HCT116 (cell line): ENCODE data around the gene SGIP1. TPM values are rescaled to one million over a fixed set of nuclear protein-coding genes. Genes with fewer than 3 reads are reported as not detected.

Experiments used
- ATAC-seq: fragments of 200-7000 bp; cut with Tn5 transposase; 2 replicates; pipeline ENCODE4 v1.9.1; 2020; ENCODE audit warnings: mild to moderate bottlenecking, moderate library complexity
- BruUV-seq: library from RNA; stranded (reverse); fragments of 400-500 nt; replicated peaks from 2 replicates; lab custom pipeline; 2021; lab: Mats Ljungman, UMichigan
- CTCF ChIA-PET: fragments of 300-600 bp; sonication (Branson Sonifier 250); formaldehyde crosslinking; loops from one replicate; lab custom pipeline; 2021; ENCODE audit warnings: antibody characterized with exemption; lab: Charles Lee
- POLR2A ChIA-PET: fragments of 300-600, 350-600 bp; sonication (Branson Sonifier 250); formaldehyde crosslinking; loops from one replicate; lab custom pipeline; 2021; ENCODE audit warnings: antibody characterized with exemption; lab: Charles Lee
- RAD21 ChIA-PET, 2 experiments: fragments of 300-600 bp; sonication (Branson Sonifier 250); formaldehyde crosslinking; loops; one replicate each; lab custom pipeline; 2023; ENCODE audit warnings: low total read pairs in 2 of 2; ENCODE audit not compliant: uncharacterized antibody in 2 of 2, unreplicated experiment in 2 of 2, low non-redundant PET in 1 of 2; lab: Charles Lee
- DNase-seq: peaks from one replicate; pipeline ENCODE4 v3.0.0-alpha.2; 2010; ENCODE audit warnings: low read depth, low spot score
- H2AFZ ChIP-seq: fragments of 200-600 bp; shearing (Covaris generic), sonication (generic); 2 replicates; pipeline ENCODE4 v1.6.1; 2017; ENCODE audit warnings: low read depth, mixed run types, mixed read lengths, antibody characterized with exemption, low read length; ENCODE audit not compliant: poor library complexity, severe bottlenecking
- H3K27ac ChIP-seq: 2 replicates; pipeline ENCODE4 v1.5.1; 2012; ENCODE audit warnings: low read depth, low read length
- H3K27me3 ChIP-seq: fragments of 200-600 bp; sonication (generic); 2 replicates; pipeline ENCODE4 v1.6.1; 2016; ENCODE audit warnings: mixed run types, low read length, mixed read lengths; ENCODE audit not compliant: insufficient read depth
- H3K36me3 ChIP-seq, 2 experiments: fragments of 200-500 bp in 1 of 2; fragments of 200-600 bp in 1 of 2; sonication (Bioruptor generic) in 1 of 2; sonication (generic) in 1 of 2; 2 replicates each; pipeline versions ENCODE4 v1.5.1 to v1.6.1; 2014 to 2016; ENCODE audit warnings: low read length in 2 of 2, inconsistent platforms in 1 of 2, mixed read lengths in 1 of 2, mixed run types in 1 of 2; ENCODE audit not compliant: insufficient read depth in 2 of 2, control insufficient read depth in 1 of 2
- H3K4me1 ChIP-seq, 2 experiments: fragments of 200-600 bp in 1 of 2; sonication (generic) in 1 of 2; 2 replicates each; pipeline versions ENCODE4 v1.5.1 to v1.6.1; 2012 to 2017; ENCODE audit warnings: low read length in 2 of 2, inconsistent platforms in 1 of 2, mild to moderate bottlenecking in 1 of 2, mixed read lengths in 1 of 2, mixed run types in 1 of 2, moderate library complexity in 1 of 2; ENCODE audit not compliant: insufficient read depth in 2 of 2, control insufficient read depth in 1 of 2
- H3K4me2 ChIP-seq: fragments of 200-600 bp; sonication (generic); 2 replicates; pipeline ENCODE4 v1.6.1; 2017; ENCODE audit warnings: mixed run types, low read length, mixed read lengths
- H3K4me3 ChIP-seq, 2 experiments: fragments of 200-600 bp in 1 of 2; sonication (generic) in 1 of 2; replicated peaks in 1 of 2; 2 replicates each; pipeline ENCODE4 v1.5.1; 2011 to 2016; ENCODE audit warnings: low read length in 2 of 2, control low read depth in 1 of 2, low read depth in 1 of 2, mild to moderate bottlenecking in 1 of 2, mixed read lengths in 1 of 2, mixed run types in 1 of 2
- H3K79me2 ChIP-seq: fragments of 200-600 bp; sonication (generic); 2 replicates; pipeline ENCODE4 v1.6.1; 2017; ENCODE audit warnings: mild to moderate bottlenecking, mixed run types, low read length, moderate library complexity, mixed read lengths; ENCODE audit not compliant: insufficient read depth
- H3K9ac ChIP-seq: fragments of 200-600 bp; sonication (generic); 2 replicates; pipeline ENCODE4 v1.6.1; 2016; ENCODE audit warnings: low read length, mixed read lengths
- H3K9me2 ChIP-seq: fragments of 200-600 bp; sonication (generic), shearing (Covaris generic); 2 replicates; pipeline ENCODE4 v1.6.1; 2017; ENCODE audit warnings: mixed run types, mild to moderate bottlenecking, moderate library complexity; ENCODE audit not compliant: insufficient read depth
- H3K9me3 ChIP-seq, 2 experiments: fragments of 200-500 bp in 1 of 2; fragments of 200-600 bp in 1 of 2; sonication (Bioruptor generic) in 1 of 2; sonication (generic) in 1 of 2; 2 replicates each; pipeline ENCODE4 v1.6.1; 2014 to 2017; ENCODE audit warnings: low read length in 2 of 2, mixed read lengths in 2 of 2, inconsistent platforms in 1 of 2, low read depth in 1 of 2, mild to moderate bottlenecking in 1 of 2, mixed run types in 1 of 2, moderate library complexity in 1 of 2; ENCODE audit not compliant: control insufficient read depth in 1 of 2, insufficient read depth in 1 of 2
- H4K20me1 ChIP-seq: fragments of 200-600 bp; sonication (generic), shearing (Covaris generic); 2 replicates; pipeline ENCODE4 v1.6.1; 2017; ENCODE audit warnings: mixed run types, mild to moderate bottlenecking, moderate library complexity; ENCODE audit not compliant: insufficient read depth
- ELF1 ChIP-seq: IDR thresholded peaks from 2 replicates; pipeline ENCODE4 v1.6.1; 2012; ENCODE audit warnings: low read depth, borderline replicate concordance
- EZH2 ChIP-seq: fragments of 200-600 bp; sonication (generic); IDR thresholded peaks from 2 replicates; pipeline ENCODE4 v1.6.1; 2017; ENCODE audit warnings: antibody characterized with exemption, mixed run types
- EZH2phosphoT487 ChIP-seq: fragments of 200-600 bp; IDR thresholded peaks from 2 replicates; pipeline ENCODE4 v1.6.1; 2018; ENCODE audit warnings: antibody characterized with exemption, borderline replicate concordance
- FOSL1 ChIP-seq: IDR thresholded peaks from 2 replicates; pipeline ENCODE4 v1.6.1; 2012; ENCODE audit warnings: low read depth
- MAX ChIP-seq: IDR thresholded peaks from 2 replicates; pipeline ENCODE4 v1.6.1; 2012
- POLR2A ChIP-seq: IDR thresholded peaks from 2 replicates; pipeline ENCODE4 v1.7.0; 2011; ENCODE audit warnings: borderline replicate concordance; ENCODE audit not compliant: insufficient read depth, insufficient read length; ENCODE audit errors: extremely low read depth
- POLR2AphosphoS5 ChIP-seq: IDR thresholded peaks from 2 replicates; pipeline ENCODE4 v1.6.1; 2011; ENCODE audit warnings: mild to moderate bottlenecking, low read depth, low read length, moderate library complexity
- RAD21 ChIP-seq: IDR thresholded peaks from 2 replicates; pipeline ENCODE4 v1.6.1; 2012; ENCODE audit warnings: low read depth, mild to moderate bottlenecking
- SIN3A ChIP-seq: IDR thresholded peaks from 2 replicates; pipeline ENCODE4 v1.6.1; 2012; ENCODE audit warnings: low read depth
- SRF ChIP-seq: IDR thresholded peaks from 2 replicates; pipeline ENCODE4 v1.6.1; 2012; ENCODE audit warnings: low read depth
- TCF7L2 ChIP-seq: IDR thresholded peaks from 2 replicates; pipeline ENCODE4 v1.7.0; 2011; ENCODE audit warnings: borderline replicate concordance, inconsistent platforms; ENCODE audit not compliant: insufficient read depth, insufficient read length; ENCODE audit errors: extremely low read depth
- YY1 ChIP-seq: IDR thresholded peaks from 2 replicates; pipeline ENCODE4 v1.6.1; 2011; ENCODE audit warnings: low read length, low read depth, moderate library complexity, mild to moderate bottlenecking; ENCODE audit not compliant: insufficient replicate concordance; ENCODE audit errors: extremely low read depth
- ZBTB33 ChIP-seq: IDR thresholded peaks from 2 replicates; pipeline ENCODE4 v1.6.1; 2011; ENCODE audit warnings: mild to moderate bottlenecking, low read length, moderate library complexity; ENCODE audit not compliant: insufficient replicate concordance; ENCODE audit errors: extremely low read depth
- ZNF274 ChIP-seq: fragments of 200-500 bp; sonication (Bioruptor generic); IDR thresholded peaks from 2 replicates; pipeline ENCODE4 v1.6.1; 2014; ENCODE audit warnings: mild to moderate bottlenecking, low read depth, low read length, inconsistent platforms
- intact Hi-C: fragments of 100-400 bp; cut with micrococcal nuclease; formaldehyde crosslinking; loops from 2 replicates; pipeline ENCODE4 v1.10.0; 2022
- total RNA-seq: library from RNA; stranded (reverse); gene quantifications from one replicate; pipeline ENCODE4 v1.2.1, GENCODE V29; 2021; ENCODE audit not compliant: unreplicated experiment
- TF ChIP-seq, protein P1 (sequence below), 3 experiments: fragments of 200-600 bp in 1 of 3; sonication (generic) in 1 of 3; IDR thresholded peaks in 2 of 3; conservative IDR thresholded peaks in 1 of 3; 2 replicates each; pipeline ENCODE4 v1.5.1; 2012 to 2017; ENCODE audit warnings: low read depth in 2 of 3, low read length in 2 of 3, antibody characterized with exemption in 1 of 3, borderline replicate concordance in 1 of 3, control low read depth in 1 of 3, mild to moderate bottlenecking in 1 of 3, mixed read lengths in 1 of 3, mixed run types in 1 of 3, moderate library complexity in 1 of 3; ENCODE audit not compliant: insufficient read depth in 1 of 3
- TF ChIP-seq, protein P2 (sequence below): IDR thresholded peaks from 2 replicates; pipeline ENCODE4 v1.6.1; 2012

SGIP1 gene
- total RNA-seq, 1 experiment from 2014 or later, result 0.15 TPM

DNA sequence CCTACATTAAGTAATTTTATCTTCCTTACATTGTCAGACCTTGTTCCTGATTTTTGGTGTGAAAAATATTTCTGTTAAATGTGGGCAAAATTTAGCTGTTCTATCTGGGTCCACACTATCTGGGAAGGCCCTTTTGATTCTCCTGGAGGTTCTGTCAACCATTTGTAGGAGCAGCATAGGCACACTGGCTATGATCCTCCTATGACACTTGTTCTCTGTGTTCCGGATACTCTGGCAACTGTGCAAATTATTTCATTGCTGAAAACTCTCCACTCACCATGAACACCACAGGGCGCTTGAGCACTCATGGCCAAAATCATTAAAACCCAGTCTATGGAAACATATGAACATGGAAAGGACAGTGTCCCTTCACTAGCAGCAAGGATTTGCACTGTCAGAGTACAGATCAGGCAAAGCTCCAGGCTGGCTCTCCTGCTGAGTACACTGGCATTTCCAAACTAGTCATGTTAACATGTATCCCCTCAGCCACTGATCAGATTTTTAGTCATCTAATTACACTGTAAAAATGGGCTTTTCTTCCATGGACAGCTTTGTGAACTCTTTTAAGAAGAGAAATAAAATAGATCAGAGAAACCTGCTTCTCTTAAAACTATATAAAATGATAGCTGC lies 43.9 kb upstream of the SGIP1 start:
- intact Hi-C loops, result no loop called here
- no peaks in the 10 kb centered on the region for H4K20me1 ChIP-seq
- H3K4me2 ChIP-seq, result no peak overlapping the region
- no peaks in the 10 kb centered on the region for H3K9me2 ChIP-seq
- no peaks in the 10 kb centered on the region for H3K36me3 ChIP-seq
- no peak overlapping the region for H3K9ac ChIP-seq
- no peaks in the 10 kb centered on the region for H3K9me3 ChIP-seq
- CTCF ChIA-PET, result interaction anchor here (2.6 kb wide), 1 partner anchor 14 kb away, joined by 14 read pairs; no protein-coding TSS in a partner anchor
- no peaks in the 10 kb centered on the region for H3K4me1 ChIP-seq
- H3K79me2 ChIP-seq, result no peaks in the 10 kb centered on the region
- POLR2A ChIA-PET, result no interaction called here
- TF ChIP-seq SRF, result no peak
- no peak for TF ChIP-seq RAD21
- TF ChIP-seq SIN3A, result no peak
- no peak for TF ChIP-seq YY1
- TF ChIP-seq POLR2A, result no peak
- no peak for TF ChIP-seq ZNF274
- no peak for TF ChIP-seq POLR2AphosphoS5
- no peak for TF ChIP-seq EZH2phosphoT487
- TF ChIP-seq ELF1, result no peak
- TF ChIP-seq MAX, result no peak
- TF ChIP-seq, protein P1, sequence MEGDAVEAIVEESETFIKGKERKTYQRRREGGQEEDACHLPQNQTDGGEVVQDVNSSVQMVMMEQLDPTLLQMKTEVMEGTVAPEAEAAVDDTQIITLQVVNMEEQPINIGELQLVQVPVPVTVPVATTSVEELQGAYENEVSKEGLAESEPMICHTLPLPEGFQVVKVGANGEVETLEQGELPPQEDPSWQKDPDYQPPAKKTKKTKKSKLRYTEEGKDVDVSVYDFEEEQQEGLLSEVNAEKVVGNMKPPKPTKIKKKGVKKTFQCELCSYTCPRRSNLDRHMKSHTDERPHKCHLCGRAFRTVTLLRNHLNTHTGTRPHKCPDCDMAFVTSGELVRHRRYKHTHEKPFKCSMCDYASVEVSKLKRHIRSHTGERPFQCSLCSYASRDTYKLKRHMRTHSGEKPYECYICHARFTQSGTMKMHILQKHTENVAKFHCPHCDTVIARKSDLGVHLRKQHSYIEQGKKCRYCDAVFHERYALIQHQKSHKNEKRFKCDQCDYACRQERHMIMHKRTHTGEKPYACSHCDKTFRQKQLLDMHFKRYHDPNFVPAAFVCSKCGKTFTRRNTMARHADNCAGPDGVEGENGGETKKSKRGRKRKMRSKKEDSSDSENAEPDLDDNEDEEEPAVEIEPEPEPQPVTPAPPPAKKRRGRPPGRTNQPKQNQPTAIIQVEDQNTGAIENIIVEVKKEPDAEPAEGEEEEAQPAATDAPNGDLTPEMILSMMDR (IDR thresholded peaks at IDR 0.05 in 2 of 3, conservative IDR thresholded peaks at IDR 0.05 in 1 of 3; ENCODE audit: borderline replicate concordance in 1 of 3, insufficient read depth in 1 of 3, low read depth in 2 of 3, low read length in 2 of 3), result no peak
- TF ChIP-seq ZBTB33, result no peak
- TF ChIP-seq FOSL1, result no peak
- TF ChIP-seq, protein P2, sequence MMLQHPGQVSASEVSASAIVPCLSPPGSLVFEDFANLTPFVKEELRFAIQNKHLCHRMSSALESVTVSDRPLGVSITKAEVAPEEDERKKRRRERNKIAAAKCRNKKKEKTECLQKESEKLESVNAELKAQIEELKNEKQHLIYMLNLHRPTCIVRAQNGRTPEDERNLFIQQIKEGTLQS, result no peak
- no peak for TF ChIP-seq EZH2
- no peak for TF ChIP-seq TCF7L2
- no peak overlapping the region for H2AFZ ChIP-seq
- H3K27ac ChIP-seq, result no peak overlapping the region
- no TSS peak for BruUV-seq
- H3K27me3 ChIP-seq, result no peaks in the 10 kb centered on the region
- no peak overlapping the region for H3K4me3 ChIP-seq
- no peak for DNase-seq
- ATAC-seq, result no peak
- RAD21 ChIA-PET, result no interaction called here
